Prostate gland (tissue), 2 donors: ENCODE measurements around the gene MT2A. TPM values are rescaled to one million over a fixed set of nuclear protein-coding genes. Genes with fewer than 3 reads are reported as not detected.

Source experiments
- DNase-seq: peaks from one replicate; pipeline ENCODE4 v3.0.0-alpha.2; 2019; ENCODE audit warnings: low spot score
- H3K27ac ChIP-seq, 2 donors: fragments of 200-600 bp; sonication (generic); 2 replicates each; pipeline ENCODE4 v1.5.1; 2017 to 2019
- H3K27me3 ChIP-seq: fragments of 200-600 bp; sonication (generic); replicated peaks from 2 replicates; pipeline ENCODE4 v1.5.1; 2019; ENCODE audit not compliant: insufficient read depth
- H3K36me3 ChIP-seq, 2 donors: fragments of 200-600 bp; sonication (generic); 1 replicate in 1 of 2; 2 replicates in 1 of 2; pipeline versions ENCODE4 v1.5.1 to v1.8.1; 2017 to 2019
- H3K4me1 ChIP-seq: fragments of 200-600 bp; sonication (generic); replicated peaks from 2 replicates; pipeline ENCODE4 v1.5.1; 2019
- H3K4me3 ChIP-seq, 2 donors: fragments of 200-600 bp; sonication (generic); 2 replicates each; pipeline ENCODE4 v1.5.1; 2017 to 2019
- H3K9me3 ChIP-seq: fragments of 200-600 bp; sonication (generic); 2 replicates; pipeline ENCODE4 v1.5.1; 2017
- POLR2A ChIP-seq: fragments of 450-650 bp; IDR thresholded peaks from one replicate; pipeline ENCODE4 v1.6.1; 2016; ENCODE audit warnings: antibody characterized with exemption, mild to moderate bottlenecking
- POLR2AphosphoS5 ChIP-seq: sonication (generic); formaldehyde crosslinking; IDR thresholded peaks from one replicate; pipeline ENCODE4 v1.6.1; 2017; ENCODE audit warnings: antibody characterized with exemption
- WGBS: methylation state at CpG from one replicate; pipeline ENCODE4 v1.1.5; 2018; 5-methylcytosine and 5-hydroxymethylcytosine counted together
- intact Hi-C: fragments of 100-400 bp; cut with DNase I; formaldehyde crosslinking; loops from one replicate; pipeline ENCODE4 v1.14.2; 2022
- total RNA-seq, 2 donors: library from RNA; depleted of rRNA; stranded (reverse); fragments of >200 nt; gene quantifications; one replicate each; pipeline ENCODE4 v1.1.0, GENCODE V29; 2016
- TF ChIP-seq, protein P1 (sequence below), 4 experiments: fragments of 200-600 bp in 2 of 4; fragments of 450-650 bp in 2 of 4; sonication (generic) in 2 of 4; IDR thresholded peaks; 1 replicate in 3 of 4; 2 replicates in 1 of 4; pipeline ENCODE4 v1.5.1; 2016 to 2019; ENCODE audit warnings: antibody characterized with exemption in 4 of 4, mild to moderate bottlenecking in 2 of 4, moderate library complexity in 2 of 4

MT2A gene
- total RNA-seq, 2 donors from 2014 or later, result 134 to 214 TPM

- TF ChIP-seq POLR2A (no peak), POLR2AphosphoS5 (no peak)
- TF ChIP-seq, protein P1, sequence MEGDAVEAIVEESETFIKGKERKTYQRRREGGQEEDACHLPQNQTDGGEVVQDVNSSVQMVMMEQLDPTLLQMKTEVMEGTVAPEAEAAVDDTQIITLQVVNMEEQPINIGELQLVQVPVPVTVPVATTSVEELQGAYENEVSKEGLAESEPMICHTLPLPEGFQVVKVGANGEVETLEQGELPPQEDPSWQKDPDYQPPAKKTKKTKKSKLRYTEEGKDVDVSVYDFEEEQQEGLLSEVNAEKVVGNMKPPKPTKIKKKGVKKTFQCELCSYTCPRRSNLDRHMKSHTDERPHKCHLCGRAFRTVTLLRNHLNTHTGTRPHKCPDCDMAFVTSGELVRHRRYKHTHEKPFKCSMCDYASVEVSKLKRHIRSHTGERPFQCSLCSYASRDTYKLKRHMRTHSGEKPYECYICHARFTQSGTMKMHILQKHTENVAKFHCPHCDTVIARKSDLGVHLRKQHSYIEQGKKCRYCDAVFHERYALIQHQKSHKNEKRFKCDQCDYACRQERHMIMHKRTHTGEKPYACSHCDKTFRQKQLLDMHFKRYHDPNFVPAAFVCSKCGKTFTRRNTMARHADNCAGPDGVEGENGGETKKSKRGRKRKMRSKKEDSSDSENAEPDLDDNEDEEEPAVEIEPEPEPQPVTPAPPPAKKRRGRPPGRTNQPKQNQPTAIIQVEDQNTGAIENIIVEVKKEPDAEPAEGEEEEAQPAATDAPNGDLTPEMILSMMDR (IDR thresholded peaks at IDR 0.05), result no peak
- WGBS, result 0% methylated on average over 1 of the region's 1 CpG
- H3K36me3 ChIP-seq, result no peaks in the 10 kb centered on the region
- H3K27ac ChIP-seq, result no peak overlapping the region
- no peaks in the 10 kb centered on the region for H3K9me3 ChIP-seq
- peaks cover 4% of the 10 kb centered on the region for H3K4me1 ChIP-seq
- intact Hi-C loops, result no loop called here
- H3K4me3 ChIP-seq, result no peak overlapping the region
- DNase-seq, result no peak
- no peaks in the 10 kb centered on the region for H3K27me3 ChIP-seq
Measured at GRCh38 chr16:56645838-56646237, 37.5 kb downstream of the MT2A start.

DNA sequence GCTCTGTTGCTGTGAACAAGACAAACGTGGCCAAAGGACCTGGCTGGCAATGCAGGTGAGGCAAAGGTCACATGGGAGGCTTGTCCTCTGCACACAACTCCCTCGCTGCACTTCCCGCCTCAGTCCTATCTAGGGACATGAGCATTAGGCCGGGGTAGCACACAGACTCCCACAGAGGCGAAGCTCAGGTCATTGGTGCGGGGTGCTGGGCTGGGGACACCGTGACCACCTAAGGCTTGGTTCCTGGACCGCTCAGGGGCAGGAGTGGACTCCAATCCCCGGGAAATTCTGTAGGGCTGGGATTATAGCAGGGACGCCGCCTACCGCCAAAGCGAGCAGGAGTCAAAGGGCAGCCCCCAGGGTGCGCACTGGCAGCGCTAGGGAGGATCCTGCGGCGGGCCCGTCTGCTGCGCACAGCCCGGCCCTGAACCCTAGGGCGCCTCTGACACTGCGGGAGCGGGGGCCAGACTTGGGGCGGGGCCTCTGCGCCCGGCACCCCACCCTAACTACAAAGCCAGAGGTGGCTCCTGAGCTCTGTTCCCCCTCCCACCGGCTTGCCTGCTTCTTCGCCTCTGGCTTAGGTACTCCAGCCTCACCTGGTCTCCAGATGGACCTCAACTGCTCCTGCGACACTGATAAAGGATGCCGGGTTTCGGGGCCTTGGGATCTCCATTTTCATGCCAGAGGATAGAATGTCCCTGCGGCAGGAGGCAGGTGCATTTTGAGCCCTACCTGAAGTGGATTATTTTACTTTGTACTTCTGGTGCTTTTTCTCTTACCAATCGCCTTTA lies 39.5 kb downstream of the MT2A start:
- 56% methylated on average over 33 of the region's 33 CpGs for WGBS
- intact Hi-C loops, result no loop called here
- TF ChIP-seq POLR2A (no peak), POLR2AphosphoS5 (no peak)
- TF ChIP-seq, protein P1 (IDR thresholded peaks at IDR 0.05), result no peak
- Histone ChIP-seq H3K27ac (no peak overlapping the region), H3K9me3 (no peaks in the 10 kb centered on the region), H3K36me3 (no peaks in the 10 kb centered on the region), H3K27me3 (no peaks in the 10 kb centered on the region), H3K4me1 (peaks cover 4% of the 10 kb centered on the region), H3K4me3 (no peak overlapping the region)
- no peak for DNase-seq

DNA sequence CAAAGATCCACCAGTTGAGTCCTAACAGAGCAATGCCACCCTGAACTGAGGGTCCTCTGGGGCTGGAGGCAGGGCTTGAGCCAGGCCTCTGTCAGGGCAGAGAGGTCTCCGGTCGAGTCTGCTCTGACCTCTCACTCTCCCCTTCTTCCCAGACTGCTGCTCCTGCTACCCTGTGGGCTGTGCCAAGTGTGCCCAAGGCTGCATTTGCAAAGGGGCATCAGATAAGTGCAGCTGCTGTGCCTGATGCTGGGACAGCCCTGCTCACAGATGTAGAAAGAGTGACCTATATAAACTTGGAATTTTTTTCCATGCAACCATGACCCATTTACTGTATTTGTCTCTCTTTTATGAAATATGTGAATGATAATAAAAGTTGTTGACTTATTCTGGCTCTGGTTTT lies 40.9 kb downstream of the MT2A start:
- intact Hi-C loops, result no loop called here
- H3K4me3 ChIP-seq, result no peak overlapping the region
- DNase-seq, result no peak
- TF ChIP-seq, protein P1 (IDR thresholded peaks at IDR 0.05), result no peak
- no peak for TF ChIP-seq POLR2AphosphoS5
- TF ChIP-seq POLR2A, result no peak
- H3K27me3 ChIP-seq, result no peaks in the 10 kb centered on the region
- WGBS, result 100% methylated on average over 2 of the region's 2 CpGs
- H3K27ac ChIP-seq, result no peak overlapping the region
- H3K36me3 ChIP-seq, result no peaks in the 10 kb centered on the region
- no peaks in the 10 kb centered on the region for H3K9me3 ChIP-seq
- H3K4me1 ChIP-seq, result no peaks in the 10 kb centered on the region

- Histone ChIP-seq H3K4me1 (no peaks in the 10 kb centered on the region), H3K27ac (no peak overlapping the region), H3K9me3 (no peaks in the 10 kb centered on the region), H3K36me3 (no peaks in the 10 kb centered on the region), H3K4me3 (no peak overlapping the region), H3K27me3 (no peaks in the 10 kb centered on the region)
- TF ChIP-seq, protein P1 (IDR thresholded peaks at IDR 0.05), result no peak
- TF ChIP-seq POLR2A (no peak), POLR2AphosphoS5 (no peak)
- intact Hi-C loops, result no loop called here
- DNase-seq, result no peak
- 79% methylated on average over 3 of the region's 3 CpGs for WGBS
Measured at GRCh38 chr16:56649820-56650219, 41.4 kb downstream of the MT2A start.

GRCh38 chr16:56651586-56651985 lies 43.2 kb downstream of the MT2A start, which contains the start of gene MT1B:
Gene MT1B, plus strand, starts transcription at chr16:56651886. Its CDS starts 68 bp downstream, at chr16:56651954.
- WGBS, result 85% methylated on average over 7 of the region's 7 CpGs
- H3K4me3 ChIP-seq, result no peak within 1 kb of the TSS

More at GRCh38 chr16:56651586-56651985, 43.2 kb downstream of the MT2A start, which contains the start of gene MT1B:
- Histone ChIP-seq H3K27ac (no peak within 1 kb of the TSS), H3K9me3 (no peaks in the 10 kb centered on the region), H3K27me3 (no peaks in the 10 kb centered on the region), H3K4me1 (no peaks in the 10 kb centered on the region), H3K36me3 (no peaks in the 10 kb centered on the region)
- TF ChIP-seq POLR2AphosphoS5, result no peak
- no peak for TF ChIP-seq POLR2A
- TF ChIP-seq, protein P1 (IDR thresholded peaks at IDR 0.05), result no peak
- no peak for DNase-seq
- intact Hi-C loops, result no loop called here
